Measurements from ENCODE around the gene SLC35F3. TPM values are rescaled to one million over a fixed set of nuclear protein-coding genes. Genes with fewer than 3 reads are reported as not detected.

SLC35F3 gene
- total and polyA plus RNA-seq, 9 of the 15 experiments (the other 6 are each of a cell fraction or from before 2014, with no cell fraction given): 0.04 to 0.07 (median 0.04) TPM; not detected in 6

GRCh38 chr1:233905416-233906051 is 1.1 kb downstream of the SLC35F3 start (continued):
- TF ChIP-seq XRCC5 (IDR thresholded peaks at IDR 0.05; ENCODE audit: low read depth, low read length) (no peak), ZNF174 (CRISPR knock-in tag; IDR thresholded peaks at IDR 0.05) (no peak), ZBTB40 (IDR thresholded peaks at IDR 0.05) (no peak), ZBTB40 (CRISPR knock-in tag; IDR thresholded peaks at IDR 0.05) (no peak), ZNF740 (CRISPR knock-in tag; IDR thresholded peaks at IDR 0.05) (no peak), ZNF740 (tag; IDR thresholded peaks at IDR 0.05) (no peak), SNRNP70 (optimal IDR thresholded peaks at IDR 0.05; ENCODE audit: low read depth, low read length) (no peak), ZNF431 (CRISPR knock-in tag; IDR thresholded peaks at IDR 0.05) (no peak), HDAC2 (IDR thresholded peaks at IDR 0.05) (no peak), CEBPZ (IDR thresholded peaks at IDR 0.05; ENCODE audit: borderline replicate concordance, low read depth, low read length) (no peak), PRMT5 (CRISPR knock-in tag; IDR thresholded peaks at IDR 0.05) (no peak)

Measured in K562 (cell line).